GM19023 (cell line): ENCODE data around the gene GPRASP2.

Experiments
- ATAC-seq: cut with Tn5 transposase; IDR thresholded peaks from one replicate; pipeline ENCODE4 v1.9.1; 2021; ENCODE audit warnings: mild to moderate bottlenecking, moderate library complexity; ENCODE audit not compliant: unreplicated experiment

GPRASP2 gene

DNA sequence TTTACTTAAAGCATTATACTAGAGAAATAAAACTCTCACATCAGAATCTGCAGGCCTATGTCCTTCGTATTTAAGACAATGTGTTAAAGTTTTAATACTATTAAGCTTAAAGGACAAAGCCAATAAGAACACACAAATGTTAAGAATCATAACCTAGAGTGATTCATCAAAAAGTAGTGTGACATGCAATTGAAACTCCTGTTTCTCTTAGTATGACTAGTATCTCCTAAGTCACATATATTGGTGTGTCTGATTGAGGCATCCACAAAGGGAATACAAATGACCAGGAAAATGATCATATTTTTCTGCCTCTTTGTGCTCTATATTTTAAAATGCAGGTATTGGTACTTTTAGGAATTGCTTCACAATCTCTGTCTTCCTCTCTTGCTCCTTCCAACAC, 32.1 kb downstream of the GPRASP2 start:
- ATAC-seq, result no peak

- no peak for ATAC-seq
Observed at GRCh38 chrX:102745513-102745856, 33.2 kb downstream of the GPRASP2 start.

GRCh38 chrX:102745857-102746584, 33.8 kb downstream of the GPRASP2 start:
- ATAC-seq, result no peak

GRCh38 chrX:102765217-102765616, 53.0 kb downstream of the GPRASP2 start:
- ATAC-seq, result no peak

- no peak for ATAC-seq
Observed at GRCh38 chrX:102765809-102766208, 53.6 kb downstream of the GPRASP2 start.

DNA sequence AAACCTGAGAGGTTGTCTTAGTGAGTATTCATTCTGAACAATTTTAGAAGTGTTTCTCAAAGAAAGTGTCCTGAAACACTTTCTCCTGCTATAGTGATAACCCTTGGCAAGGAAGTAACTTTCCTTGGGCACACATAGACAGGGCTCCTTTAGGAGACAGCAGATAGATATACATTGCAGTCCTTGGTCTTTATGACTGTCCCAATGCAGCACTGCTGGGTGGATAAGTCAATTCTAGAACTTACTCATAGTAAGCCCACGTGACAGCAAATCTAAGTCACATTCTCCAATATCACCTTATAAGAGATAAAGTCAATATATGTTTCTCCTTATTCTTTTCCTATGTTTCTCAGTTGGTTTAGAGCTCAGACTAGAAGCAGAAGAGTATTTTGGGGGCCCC, 55.0 kb downstream of the GPRASP2 start:
- no peak for ATAC-seq
